ENCODE results near the gene ABCC4.

Gene ABCC4

DNA sequence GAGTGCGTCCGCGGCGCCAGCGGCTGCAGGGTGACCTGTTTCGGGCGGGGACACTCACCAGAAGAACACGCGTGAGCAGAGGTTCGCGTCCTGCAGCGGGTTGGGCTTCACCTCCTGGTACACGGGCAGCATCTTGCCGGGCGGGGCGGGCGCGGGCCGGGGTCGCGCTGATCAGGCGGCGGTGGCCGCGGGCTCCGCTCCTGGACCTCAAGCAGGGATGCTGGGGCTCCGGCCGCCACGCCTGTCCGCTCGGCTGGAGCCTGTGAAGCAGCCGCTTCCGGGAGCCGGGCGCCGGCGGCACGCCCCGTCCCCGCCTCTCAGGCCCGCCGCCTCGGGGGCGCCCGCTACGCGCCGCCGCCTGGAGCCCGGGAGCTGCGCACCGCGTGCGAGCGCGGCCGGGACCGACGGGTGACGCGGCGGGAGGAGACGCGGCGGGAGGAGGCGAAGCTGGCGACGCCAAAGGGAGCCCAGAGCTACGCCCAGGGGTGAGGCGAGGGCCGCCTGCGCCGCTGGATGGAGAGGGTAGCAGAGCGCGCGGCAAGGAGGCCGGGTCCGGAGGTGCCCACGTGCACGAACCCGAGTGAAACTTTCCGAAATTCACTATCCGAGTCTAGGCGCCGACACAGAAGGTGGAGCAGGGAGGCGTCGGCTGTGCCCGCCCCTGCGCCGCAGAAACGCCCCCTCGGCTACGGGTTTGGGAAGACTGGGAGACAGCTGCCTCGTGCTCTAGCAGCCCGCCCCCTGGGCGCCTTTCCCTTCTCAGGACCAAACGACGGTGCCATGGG, at the start of gene ABCC4:
Gene ABCC4 (minus strand): TSS at position 269 of the 785 bp plus-strand sequence. CDS start 137 bp downstream, at position 132.
- DNase-seq (ENCODE audit: low read depth in 1 of 2, low spot score in 1 of 2): peak; percentile 39 to 42

- no peak for DNase-seq (ENCODE audit: low read depth in 1 of 2, low spot score in 1 of 2)
Measured at GRCh38 chr13:95349267-95349666, 48.0 kb upstream of the ABCC4 start.

DNA sequence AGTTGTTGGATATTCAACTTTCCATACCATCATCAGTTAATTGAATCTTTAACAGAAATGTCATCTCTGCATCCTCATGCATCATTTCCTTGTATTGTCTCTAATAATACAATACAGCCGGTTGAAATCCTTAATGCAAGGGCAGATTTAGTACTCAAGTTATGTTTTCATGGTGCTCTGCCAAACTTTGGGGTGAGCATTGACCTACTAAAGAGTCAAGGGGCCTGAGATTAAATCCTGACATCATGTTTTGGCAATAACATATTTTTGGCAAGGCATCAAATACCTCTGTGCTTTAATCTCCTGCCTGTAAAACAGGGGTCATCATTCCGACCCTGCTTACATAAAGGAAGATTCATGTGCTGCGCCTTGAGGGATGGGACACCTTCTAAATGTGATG, 42.7 kb upstream of the ABCC4 start:
- DNase-seq (ENCODE audit: low read depth in 1 of 2, low spot score in 1 of 2): no peak

DNA sequence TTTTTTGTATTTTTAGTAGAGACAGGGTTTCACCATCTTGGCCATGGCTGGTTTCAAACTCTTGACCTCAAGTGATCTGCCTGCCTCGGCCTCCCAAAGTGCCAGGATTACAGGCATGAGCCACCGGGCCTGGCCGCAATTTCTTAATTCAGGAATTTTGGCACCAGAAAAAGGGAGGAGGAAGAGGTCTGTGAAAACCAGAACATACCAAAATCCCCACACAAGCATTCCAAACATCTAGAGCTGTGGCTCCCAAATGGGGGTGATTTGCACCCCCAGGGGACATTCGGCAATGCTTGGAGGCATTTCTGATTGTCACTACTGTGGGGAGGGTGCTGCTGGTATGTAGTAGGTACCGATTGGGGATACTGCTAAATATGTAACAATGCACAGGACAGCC, 40.2 kb upstream of the ABCC4 start:
- DNase-seq (ENCODE audit: low read depth in 1 of 2, low spot score in 1 of 2): no peak

GRCh38 chr13:95338905-95339304, 37.7 kb upstream of the ABCC4 start:
- no peak for DNase-seq (ENCODE audit: low read depth in 1 of 2, low spot score in 1 of 2)

DNA sequence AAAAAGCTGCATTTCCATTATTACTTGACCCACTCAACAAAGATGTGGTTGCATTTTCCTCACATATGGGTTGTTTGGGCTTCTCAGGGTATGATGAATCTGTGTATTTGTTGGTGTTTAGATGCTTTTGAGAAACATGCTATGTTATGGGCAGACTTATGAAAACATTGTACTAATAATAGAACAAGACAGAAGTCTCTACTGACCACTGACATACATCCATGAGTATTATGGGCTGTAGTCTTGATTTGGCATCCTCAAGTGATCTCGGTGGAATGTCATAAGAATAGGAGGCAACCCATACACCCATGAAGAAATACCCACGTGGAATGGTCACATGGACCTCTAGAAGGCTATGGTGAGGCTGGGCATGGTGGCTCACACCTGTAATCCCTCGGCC, 36.3 kb upstream of the ABCC4 start:
- no peak for DNase-seq (ENCODE audit: low read depth in 1 of 2, low spot score in 1 of 2)

DNA sequence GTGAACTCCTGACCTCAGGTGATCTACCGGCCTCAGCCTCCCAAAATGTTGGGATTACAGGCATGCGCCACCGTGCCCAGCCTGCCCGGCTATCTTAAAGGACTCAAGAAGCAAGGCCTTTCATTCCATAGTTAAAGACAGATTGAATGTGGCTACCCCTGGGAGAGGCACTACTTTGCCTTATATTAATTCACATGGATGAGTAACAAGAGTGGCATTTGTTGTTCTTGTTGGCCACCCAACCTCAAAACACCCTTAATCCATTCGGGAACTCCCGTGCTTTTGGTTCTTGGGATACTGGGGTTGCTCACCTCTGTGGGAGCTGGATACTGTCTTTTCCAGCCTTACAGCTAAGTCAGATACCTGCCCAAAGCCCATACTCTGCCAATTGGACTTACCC, 34.4 kb upstream of the ABCC4 start:
- DNase-seq (ENCODE audit: low read depth in 1 of 2, low spot score in 1 of 2): no peak

DNA sequence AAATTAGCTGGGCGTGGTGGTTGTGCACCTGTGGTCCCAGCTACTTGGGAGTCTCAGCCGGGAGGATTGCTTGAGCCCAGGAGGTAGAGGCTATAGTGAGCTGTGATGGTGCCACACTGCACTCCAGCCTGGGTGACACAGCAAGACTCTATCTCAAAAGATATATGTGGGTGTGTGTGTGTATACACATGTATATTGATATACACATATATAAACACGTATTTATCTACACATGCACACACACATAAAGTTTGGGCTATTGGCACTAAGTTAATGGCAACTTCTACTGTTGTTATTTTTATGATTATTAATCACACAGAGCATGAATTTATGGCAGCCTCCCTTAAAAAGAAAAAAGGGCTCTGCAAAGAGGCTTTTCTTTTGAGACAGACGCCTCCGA, 27.1 kb upstream of the ABCC4 start:
- DNase-seq (ENCODE audit: low read depth in 1 of 2, low spot score in 1 of 2): no peak

DNA sequence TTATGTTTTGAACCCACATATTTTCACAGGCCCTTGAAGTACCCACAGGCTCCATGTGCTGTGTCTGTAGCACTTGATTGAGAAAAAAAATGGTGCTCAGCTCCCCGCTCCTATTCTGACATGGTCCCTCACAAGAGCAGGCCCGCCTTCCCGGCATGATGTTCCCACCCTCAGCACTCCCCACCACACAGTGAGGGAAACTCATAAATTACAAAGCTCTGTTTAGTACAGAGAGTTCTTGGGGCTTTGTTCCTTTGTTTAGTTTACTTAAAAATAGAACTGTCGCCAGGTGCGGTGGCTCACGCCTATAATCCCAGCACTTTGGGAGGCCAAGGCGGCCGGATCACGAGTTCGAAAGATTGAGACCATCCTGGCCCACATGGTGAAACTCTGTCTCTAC, 25.9 kb upstream of the ABCC4 start:
- no peak for DNase-seq (ENCODE audit: low read depth in 1 of 2, low spot score in 1 of 2)

GRCh38 chr13:95326695-95327094, 25.4 kb upstream of the ABCC4 start:
- no peak for DNase-seq (ENCODE audit: low read depth in 1 of 2, low spot score in 1 of 2)

DNA sequence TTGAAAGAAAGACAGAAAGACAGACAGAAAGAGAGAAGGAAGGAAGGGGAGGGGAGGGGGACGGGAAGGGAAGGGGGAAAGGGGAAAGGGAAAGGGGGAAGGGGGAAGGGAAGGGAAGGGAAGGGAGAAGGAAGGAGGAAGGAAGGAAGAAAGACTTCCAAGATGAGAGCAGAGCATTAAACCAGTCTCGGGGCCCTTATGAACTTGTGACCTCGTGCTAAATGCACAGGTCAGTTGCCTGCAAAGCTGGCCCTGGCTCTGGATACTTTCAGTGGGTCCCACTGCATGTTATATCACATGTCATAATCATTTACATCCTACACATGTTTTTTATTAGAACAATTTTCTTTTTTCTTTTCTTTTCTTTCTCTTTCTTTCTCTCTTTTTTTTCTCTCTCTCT, 24.2 kb upstream of the ABCC4 start:
- no peak for DNase-seq (ENCODE audit: low read depth in 1 of 2, low spot score in 1 of 2)

DNA sequence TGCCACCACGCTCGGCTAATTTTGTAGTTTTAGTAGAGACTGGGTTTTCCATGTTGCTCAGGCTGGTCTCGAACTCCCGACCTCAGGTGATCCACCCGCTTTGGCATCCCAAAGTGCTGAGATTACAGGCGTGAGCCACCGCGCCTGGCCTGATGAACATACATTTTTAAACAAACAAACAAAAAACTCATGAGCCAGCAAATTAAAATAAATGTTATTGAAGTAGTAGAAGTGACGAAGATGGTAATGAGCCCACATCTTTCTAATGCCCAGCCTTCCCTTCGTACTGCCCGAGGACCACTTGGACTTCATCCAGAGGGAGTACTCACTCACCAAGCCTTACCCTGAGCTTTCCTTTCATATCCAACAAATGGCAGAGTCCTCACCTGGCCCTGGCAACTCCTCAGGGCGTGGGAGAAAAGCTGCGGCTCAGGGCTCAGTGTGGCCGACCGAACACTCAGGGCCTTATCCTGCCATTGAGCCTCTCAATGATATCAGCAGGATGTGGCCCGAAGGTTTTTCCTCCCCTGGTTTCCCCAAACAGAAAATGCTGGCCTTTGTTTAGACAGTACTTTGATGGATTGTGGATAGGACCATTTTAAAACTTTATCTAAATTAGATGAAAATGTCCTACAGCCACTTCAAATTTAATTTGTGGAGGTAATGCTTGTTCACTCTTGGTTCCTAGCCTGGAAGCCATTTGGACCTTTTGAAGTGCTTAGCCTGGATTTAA, 22.8 kb upstream of the ABCC4 start:
- no peak for DNase-seq (ENCODE audit: low read depth in 1 of 2, low spot score in 1 of 2)

DNA sequence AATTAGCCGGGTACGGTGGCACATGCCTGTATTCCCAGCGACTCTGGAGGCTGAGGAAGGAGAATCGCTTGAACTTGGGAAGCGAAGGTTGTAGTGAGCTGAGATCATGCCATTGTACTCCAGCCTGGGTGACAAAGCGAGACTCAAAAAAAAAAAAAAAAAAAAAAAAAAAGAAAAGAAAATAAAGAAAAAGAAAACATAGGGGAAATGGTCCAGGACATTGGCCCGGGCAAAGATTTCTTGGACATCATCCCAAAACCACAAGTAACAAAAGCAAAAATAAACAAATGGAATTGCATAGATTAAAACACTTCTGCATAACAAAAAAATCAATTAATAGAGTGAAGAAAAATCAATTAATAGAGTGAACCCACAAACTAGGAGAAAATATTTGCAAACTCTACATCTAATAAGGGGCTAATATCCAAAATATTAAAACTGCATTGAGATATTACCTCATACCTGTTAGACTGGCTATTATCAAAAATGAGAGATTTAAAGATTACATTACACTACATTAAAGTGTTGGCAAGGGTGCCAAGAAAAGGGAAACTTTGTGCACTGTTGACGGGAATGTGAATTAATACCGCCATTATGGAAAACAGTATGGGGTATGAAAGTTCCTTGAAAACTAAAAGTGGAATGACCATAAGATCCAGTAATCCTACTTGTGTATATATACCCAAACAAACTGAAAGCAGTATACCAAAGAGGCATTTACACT, 18.5 kb upstream of the ABCC4 start:
- DNase-seq (ENCODE audit: low read depth in 1 of 2, low spot score in 1 of 2): no peak

DNA sequence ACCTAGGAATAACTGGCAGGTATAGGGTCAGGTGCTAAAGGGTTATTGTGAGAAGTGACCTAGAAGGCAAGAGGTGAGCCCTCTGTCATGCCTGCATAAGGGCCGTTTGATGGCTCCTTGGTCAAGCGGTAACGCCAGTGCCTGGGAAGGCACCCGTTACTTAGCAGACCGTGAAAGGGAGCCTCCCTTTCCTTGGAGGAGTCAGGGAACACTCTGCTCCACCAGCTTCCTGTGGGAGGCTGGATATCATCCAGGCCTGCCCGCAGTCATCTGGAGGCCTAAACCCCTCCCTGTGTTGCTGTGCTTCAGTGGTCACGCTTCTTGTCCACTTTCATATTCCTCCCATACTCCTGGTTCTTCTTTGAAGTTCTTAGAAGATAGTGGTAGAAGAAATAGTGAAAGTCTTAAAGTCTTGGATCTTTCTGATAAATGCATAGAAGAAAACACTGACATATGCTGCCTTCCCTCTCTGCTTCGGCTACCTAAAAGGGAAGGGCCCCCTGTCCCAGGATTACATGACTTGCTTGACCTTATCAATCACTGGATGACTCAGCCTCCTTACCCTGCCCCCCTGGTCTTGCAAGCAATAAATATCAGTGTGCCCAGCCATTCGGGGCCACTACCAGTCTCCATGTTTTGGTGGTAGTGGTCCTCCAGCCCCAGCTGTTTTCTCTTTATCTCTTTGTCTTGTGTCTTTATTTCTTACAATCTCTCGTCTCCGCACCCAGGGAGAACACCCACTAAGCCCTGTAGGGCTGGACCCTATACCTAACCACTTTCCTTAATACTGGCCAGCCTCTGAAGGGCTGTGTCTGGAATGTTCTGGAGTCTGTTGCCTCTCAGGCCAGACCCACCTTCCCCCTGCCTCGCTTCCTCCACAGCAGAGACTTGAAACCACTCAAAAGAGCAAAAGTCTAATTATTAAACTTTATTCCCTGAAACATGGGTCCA, 16.1 kb upstream of the ABCC4 start:
- no peak for DNase-seq (ENCODE audit: low read depth in 1 of 2, low spot score in 1 of 2)

DNA sequence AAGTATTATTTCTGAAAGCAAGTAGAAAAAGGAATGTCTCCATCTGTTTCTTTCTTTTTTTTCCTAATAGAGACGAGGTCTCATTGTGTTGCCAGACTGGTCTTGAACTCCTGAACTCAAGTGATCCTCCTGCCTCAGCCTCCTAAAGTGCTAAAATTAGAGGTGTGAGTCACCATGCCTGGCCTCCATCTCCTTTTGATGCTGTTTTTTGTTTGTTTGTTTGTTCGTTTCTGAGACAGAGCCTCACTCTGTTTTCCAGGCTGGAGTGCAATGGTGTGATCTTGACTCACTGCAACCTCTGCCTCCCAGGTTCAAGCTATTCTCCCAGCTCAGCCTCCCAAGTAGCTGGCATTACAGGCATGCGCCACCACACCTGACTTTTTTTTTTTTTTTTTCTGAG, 14.5 kb upstream of the ABCC4 start:
- no peak for DNase-seq (ENCODE audit: low read depth in 1 of 2, low spot score in 1 of 2)

DNA sequence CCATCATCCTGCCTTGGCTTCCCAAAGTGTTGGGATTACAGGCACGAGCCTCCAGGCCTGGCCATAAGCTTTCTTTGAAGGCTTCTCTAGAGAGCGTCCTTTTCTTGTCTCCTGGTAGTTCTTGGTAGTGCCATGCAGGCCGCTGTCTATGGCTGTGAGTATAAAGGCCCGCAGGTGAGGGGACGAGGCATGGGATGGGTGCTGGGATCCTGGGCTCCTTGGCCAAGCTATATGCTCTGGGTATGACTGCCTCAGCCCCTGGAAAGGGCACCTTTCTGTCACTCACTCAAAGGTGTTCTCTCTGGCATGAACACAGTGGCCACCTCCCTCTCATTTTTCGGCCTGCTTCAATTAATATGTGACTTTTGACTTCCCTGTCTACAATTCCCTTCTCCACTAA, 6.3 kb upstream of the ABCC4 start:
- DNase-seq (ENCODE audit: low read depth in 1 of 2, low spot score in 1 of 2): no peak

- DNase-seq (ENCODE audit: low read depth in 1 of 2, low spot score in 1 of 2): no peak
Measured at GRCh38 chr13:95304453-95304852, 3.2 kb upstream of the ABCC4 start.

DNA sequence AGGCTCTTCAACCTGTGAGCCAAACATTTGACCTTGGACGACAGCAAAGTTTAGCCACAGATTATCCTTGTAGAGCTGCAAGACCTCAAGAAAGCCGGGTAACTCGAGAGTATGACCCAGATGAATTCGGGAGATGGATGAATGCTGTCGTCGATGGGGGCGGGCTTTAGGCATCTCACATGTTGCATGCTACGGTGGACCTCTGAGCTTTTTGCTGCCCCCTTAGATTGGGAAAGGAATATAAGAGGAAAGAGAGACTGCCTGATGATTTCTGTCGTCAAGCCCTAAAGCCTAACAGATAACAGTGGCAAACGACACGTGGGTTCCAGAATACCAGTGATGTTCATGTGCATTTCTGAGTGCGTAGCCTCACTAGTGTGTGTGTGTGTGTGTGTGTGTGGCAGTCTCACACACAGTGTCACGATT, 730 bp upstream of the ABCC4 start:
- no peak for DNase-seq (ENCODE audit: low read depth in 1 of 2, low spot score in 1 of 2)

DNA sequence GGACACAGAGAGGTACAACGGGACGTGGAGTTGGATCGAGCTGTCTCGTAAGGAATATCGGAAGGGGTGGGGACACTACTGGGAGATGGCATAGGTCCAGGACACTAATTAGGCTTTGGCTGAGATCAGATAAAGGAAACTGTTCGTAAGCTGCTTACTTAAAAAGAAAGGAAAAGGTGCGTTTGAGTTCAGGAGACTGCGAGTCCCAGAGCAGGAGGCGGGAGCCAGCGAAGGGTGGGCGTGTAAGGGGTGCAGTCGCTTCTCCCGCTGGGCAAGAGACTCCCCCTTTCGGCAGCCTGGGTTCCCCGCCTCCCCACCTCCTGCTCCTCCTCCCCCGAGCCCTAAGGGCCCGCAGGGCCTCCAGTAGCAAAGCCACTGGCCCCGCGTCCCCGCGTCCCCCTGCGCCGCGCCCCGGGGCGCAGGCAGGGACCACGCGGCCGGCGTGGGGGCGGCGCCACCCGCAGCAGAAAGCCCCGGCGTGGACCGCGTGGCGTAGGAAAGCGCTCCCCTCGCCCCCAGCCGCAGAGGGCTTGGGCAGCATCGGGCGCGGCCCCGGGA, 547 bp downstream of the ABCC4 start:
- peak in 1 of 2 donors; percentile 22 for DNase-seq (ENCODE audit: low read depth in 1 of 2, low spot score in 1 of 2)

GRCh38 chr13:95298971-95299621, 2.2 kb downstream of the ABCC4 start:
- no peak for DNase-seq (ENCODE audit: low read depth in 1 of 2, low spot score in 1 of 2)

Measured in activated CD4-positive, alpha-beta T cell treated with anti-CD3 and anti-CD28 coated beads, Interleukin-2, amount 50 U/mL, for 24 hours (primary cell).